WERI-Rb-1 (cell line): ENCODE data around the gene SFMBT1.

ENCODE experiments used
- DNase-seq: peaks from one replicate; pipeline ENCODE4 v3.0.0-alpha.2; 2020
- H3K27ac ChIP-seq: fragments of 250-450 bp; sonication (Bioruptor Pico); 2 replicates; pipeline ENCODE4 v1.5.1; 2020; ENCODE audit warnings: mild to moderate bottlenecking, moderate library complexity
- H3K27me3 ChIP-seq: fragments of 250-450 bp; sonication (Bioruptor Pico); 2 replicates; pipeline ENCODE4 v1.5.1; 2021; ENCODE audit warnings: mild to moderate bottlenecking, low read depth, moderate library complexity; ENCODE audit not compliant: insufficient read depth, severe bottlenecking
- H3K36me3 ChIP-seq: fragments of 250-450 bp; sonication (Bioruptor Pico); 2 replicates; pipeline ENCODE4 v1.5.1; 2020; ENCODE audit warnings: mild to moderate bottlenecking, moderate library complexity
- H3K4me3 ChIP-seq: 2 replicates; pipeline ENCODE4 v1.5.1; 2011; ENCODE audit warnings: low read depth, mild to moderate bottlenecking, control low read depth, low read length
- H3K9me3 ChIP-seq: fragments of 250-450 bp; sonication (Bioruptor Pico); 2 replicates; pipeline ENCODE4 v1.5.1; 2021; ENCODE audit warnings: mild to moderate bottlenecking, moderate library complexity; ENCODE audit not compliant: severe bottlenecking
- CTCF ChIP-seq: IDR thresholded peaks from 2 replicates; pipeline ENCODE4 v1.5.1; 2011; ENCODE audit warnings: low read depth, mild to moderate bottlenecking, control low read depth, inconsistent platforms, low read length

Gene SFMBT1

GRCh38 chr3:53080612-53081205 is 34.8 kb upstream of the SFMBT1 start:
- Histone ChIP-seq H3K9me3 (no peaks in the 10 kb centered on the region), H3K27ac (no peak overlapping the region), H3K27me3 (no peaks in the 10 kb centered on the region), H3K36me3 (no peaks in the 10 kb centered on the region), H3K4me3 (no peak overlapping the region)
- no peak for DNase-seq
- no peak for TF ChIP-seq CTCF

- no peak for TF ChIP-seq CTCF
- Histone ChIP-seq H3K27ac (no peak overlapping the region), H3K27me3 (no peaks in the 10 kb centered on the region), H3K36me3 (no peaks in the 10 kb centered on the region), H3K9me3 (no peaks in the 10 kb centered on the region), H3K4me3 (no peak overlapping the region)
- no peak for DNase-seq
Measured at GRCh38 chr3:53079791-53080555, 34.1 kb upstream of the SFMBT1 start.

DNA sequence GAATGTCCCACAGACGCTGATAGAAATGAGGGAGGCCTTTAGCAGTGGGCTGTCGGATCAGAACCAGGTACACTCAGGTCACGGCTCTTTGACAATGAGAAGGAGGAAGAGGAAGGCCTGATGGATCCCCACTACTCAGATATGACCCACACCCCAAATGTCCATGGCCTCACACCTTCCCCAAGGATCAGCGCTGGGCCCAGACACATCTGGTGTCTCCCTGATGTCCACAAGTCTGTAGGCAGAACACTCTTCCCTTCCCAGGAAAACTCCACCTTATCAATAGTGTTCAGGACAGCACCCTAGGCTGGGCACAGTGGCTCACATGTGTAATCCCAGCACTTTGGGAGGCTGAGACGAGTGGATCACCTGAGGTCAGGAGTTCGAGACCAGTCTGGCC is 33.3 kb upstream of the SFMBT1 start:
- no peak overlapping the region for H3K27ac ChIP-seq
- no peak for DNase-seq
- H3K27me3 ChIP-seq = no peaks in the 10 kb centered on the region
- no peaks in the 10 kb centered on the region for H3K9me3 ChIP-seq
- no peak overlapping the region for H3K4me3 ChIP-seq
- no peak for TF ChIP-seq CTCF
- H3K36me3 ChIP-seq = no peaks in the 10 kb centered on the region

- no peak for TF ChIP-seq CTCF
- H3K9me3 ChIP-seq = no peaks in the 10 kb centered on the region
Measured at GRCh38 chr3:53078656-53079055, 32.8 kb upstream of the SFMBT1 start.

DNA sequence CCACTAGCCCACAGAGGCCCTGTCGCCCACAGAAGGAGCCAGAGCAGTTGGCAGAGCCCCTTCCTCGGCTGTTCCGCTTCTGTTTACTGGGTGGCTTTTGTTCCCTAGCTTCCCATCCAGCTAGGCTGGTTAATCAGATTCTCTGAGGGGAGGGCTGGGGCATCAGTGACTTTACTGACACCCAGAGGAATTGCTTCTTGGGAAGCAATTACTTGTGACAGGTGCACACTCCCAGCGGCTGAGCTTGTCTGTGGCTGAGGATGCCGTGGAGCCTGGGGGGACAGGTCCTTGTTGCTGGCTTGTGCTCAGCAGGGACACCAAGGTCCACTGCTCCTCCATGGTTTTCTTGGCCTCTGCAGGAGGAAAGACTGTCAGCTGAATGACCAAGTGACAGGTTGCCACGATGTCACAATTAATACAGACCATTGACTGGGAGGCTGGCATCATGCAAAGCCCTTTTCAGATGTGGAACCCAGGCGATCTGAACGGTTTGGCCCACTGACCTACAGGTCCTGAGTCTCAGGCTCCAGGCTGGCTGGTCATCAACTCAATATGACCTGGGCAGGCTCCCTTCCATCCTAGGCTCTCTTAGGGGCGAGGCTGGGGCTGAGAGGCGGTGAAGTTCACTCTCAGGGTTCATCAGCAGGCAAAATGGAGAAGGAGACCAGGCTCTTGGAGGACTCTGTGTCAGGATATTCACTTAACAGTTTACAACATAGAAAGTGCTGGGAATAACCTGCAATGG is 31.8 kb upstream of the SFMBT1 start:
- TF ChIP-seq CTCF = no peak
- H3K36me3 ChIP-seq = no peaks in the 10 kb centered on the region
- H3K27me3 ChIP-seq = no peaks in the 10 kb centered on the region
- no peaks in the 10 kb centered on the region for H3K9me3 ChIP-seq
- no peak overlapping the region for H3K4me3 ChIP-seq
- DNase-seq = no peak
- H3K27ac ChIP-seq = no peak overlapping the region

More at GRCh38 chr3:53078656-53079055, 32.8 kb upstream of the SFMBT1 start:
- no peak for DNase-seq
- no peaks in the 10 kb centered on the region for H3K27me3 ChIP-seq
- no peaks in the 10 kb centered on the region for H3K36me3 ChIP-seq
- H3K27ac ChIP-seq = no peak overlapping the region
- H3K4me3 ChIP-seq = no peak overlapping the region
